Stimulated activated CD8-positive, alpha-beta memory T cell treated with anti-CD3 and anti-CD28 coated beads, Interleukin-4, amount 100 ng/mL, for 48 hours (primary cell): ENCODE results near the gene MB21D2.
"Not testable (repeated sequence)": the region's sequence is repeated elsewhere in the genome, so short reads cannot be mapped to it uniquely, and the experiment has no call there.

Source experiments
- DNase-seq: peaks from one replicate; pipeline ENCODE4 v3.0.0-alpha.2; 2020

The MB21D2 gene

GRCh38 chr3:192855434-192855833, 62.2 kb downstream of the MB21D2 start:
- no peak for DNase-seq

- peak; percentile 30 for DNase-seq
Observed at GRCh38 chr3:192851821-192852372, 65.8 kb downstream of the MB21D2 start.

DNA sequence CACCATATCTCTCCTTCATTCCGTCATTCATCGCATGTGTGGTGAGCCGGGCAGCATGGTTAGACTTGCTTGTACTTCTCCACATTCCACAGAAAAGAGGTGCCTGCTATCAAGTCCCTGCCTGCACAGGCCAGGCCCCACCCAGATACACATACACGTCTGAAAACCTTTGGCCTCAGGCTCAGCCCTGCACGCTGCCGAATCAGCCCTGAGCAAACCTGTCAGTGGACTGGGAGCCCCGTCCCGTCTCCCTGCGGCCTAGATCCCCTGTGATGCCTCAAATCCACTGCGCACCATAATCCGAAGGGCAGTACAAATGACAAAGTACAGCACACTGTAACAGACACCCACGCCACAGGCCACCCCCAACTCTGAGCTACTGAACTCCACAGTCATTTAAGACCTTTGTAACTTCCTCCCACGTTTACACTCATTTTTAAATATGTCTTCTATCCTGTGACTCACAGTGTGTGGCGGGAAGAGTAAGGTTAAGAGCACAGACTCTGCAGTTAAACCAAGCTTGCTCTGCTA, 67.1 kb downstream of the MB21D2 start:
- DNase-seq, result peak; percentile 60

- not testable (repeated sequence) for DNase-seq
Observed at GRCh38 chr3:192849821-192850220, 67.8 kb downstream of the MB21D2 start.

DNA sequence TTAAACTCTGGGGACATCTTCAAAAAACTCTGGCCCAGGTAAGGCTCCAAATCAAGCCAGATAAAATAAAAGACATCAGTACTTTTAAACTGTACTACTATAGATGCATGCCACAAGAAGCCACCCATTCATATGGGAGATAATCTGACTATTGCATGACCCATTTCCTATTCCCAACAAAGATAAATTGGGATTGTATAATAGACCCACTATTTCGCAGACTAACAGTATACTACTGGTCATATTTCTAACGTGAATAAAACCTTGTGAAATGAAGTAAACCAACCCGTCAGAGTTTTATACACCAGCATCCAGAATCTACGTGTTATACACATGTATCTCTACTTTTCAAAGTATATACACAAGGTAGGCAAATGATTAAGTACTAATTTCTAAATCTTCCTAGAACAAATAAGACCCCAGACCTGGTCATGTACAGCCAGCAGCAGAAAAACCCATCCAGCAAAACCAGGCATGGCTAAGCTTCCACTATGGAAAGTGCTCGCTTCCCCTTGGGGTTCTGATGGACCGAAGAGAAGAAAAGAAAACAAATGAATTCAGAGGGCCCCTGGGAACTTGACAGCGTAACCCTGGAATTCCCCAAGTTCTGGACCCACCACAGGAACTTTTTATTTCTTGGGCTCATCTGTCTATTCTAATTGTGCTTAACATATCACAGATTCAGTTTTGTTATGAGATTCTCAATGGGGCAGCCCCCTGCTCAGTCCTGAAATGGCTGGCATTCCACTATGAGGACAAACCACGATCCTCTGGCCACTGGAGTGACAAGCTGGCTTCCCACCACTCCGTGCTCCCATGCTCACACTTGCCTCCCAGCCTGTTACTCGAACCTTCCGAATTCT, 69.1 kb downstream of the MB21D2 start:
- no peak for DNase-seq

DNA sequence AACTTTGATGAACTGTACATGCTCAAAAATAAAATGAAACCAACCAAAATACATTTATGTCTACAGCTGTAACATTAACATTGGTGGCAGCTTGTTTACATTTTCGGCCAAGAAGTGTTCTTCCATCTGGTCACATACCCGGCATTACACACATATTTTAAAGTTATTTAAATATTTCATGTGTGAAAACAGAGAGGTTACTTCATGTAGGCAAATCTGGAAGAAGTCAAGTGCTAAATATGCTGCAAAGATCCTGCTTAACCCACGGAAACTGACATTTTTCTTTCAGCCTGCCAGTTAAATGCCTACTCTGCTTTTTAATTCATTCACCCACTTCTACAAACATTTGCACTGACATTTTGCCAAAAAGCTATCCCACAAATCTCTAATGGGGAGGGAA, 69.7 kb downstream of the MB21D2 start:
- no peak for DNase-seq

- DNase-seq, result no peak
Observed at GRCh38 chr3:192845526-192845855, 72.2 kb downstream of the MB21D2 start.

DNA sequence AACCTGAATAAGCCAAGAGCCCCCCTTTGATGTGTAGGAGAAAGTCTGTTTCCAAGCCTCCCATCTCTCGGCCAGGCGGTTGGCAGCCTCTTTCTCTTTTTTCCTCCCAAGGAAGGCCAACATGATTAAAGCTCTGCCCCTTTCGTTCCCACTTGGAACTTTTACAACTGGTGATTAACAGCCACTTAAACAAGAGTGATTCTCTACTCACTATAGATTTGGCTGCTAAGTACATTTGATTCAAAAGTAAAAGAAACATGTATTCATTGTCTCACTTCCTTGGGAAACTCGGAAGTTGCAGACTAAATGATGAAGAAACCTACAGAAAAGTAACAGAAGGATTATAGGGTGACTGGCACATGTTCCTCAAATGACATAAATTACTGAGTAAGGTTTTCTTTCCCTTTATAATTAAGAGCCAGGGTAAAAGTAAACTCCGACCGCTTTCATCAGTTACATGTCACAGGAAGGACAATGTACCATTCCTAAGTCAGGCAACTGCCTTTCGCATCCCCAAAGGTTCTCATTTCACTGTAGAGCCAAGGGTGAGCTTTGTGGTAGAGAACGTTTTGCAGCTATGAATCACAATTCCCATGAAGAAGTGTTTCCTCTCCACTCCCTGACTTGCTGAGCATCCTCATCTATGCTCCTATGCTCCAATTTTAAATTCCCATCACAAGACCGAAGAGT, 72.7 kb downstream of the MB21D2 start:
- no peak for DNase-seq

DNA sequence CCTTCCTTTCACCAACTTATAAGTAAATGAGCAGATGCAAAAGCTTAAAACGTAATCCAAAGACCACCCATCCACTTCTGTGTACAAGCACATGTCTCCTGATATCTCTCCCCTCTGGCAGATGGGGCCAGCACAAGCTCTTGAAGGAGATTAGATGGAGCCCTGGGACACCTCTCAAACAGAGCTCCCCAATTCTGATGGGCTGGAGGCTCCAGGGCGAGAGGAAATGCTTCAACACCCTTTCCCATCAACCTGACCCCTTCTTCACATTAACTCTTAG, 73.2 kb downstream of the MB21D2 start:
- DNase-seq, result no peak

GRCh38 chr3:192843723-192844485, 73.8 kb downstream of the MB21D2 start:
- no peak for DNase-seq

GRCh38 chr3:192843119-192843518, 74.5 kb downstream of the MB21D2 start:
- no peak for DNase-seq

GRCh38 chr3:192842711-192843110, 74.9 kb downstream of the MB21D2 start:
- DNase-seq, result no peak

- DNase-seq, result no peak
Observed at GRCh38 chr3:192842138-192842537, 75.5 kb downstream of the MB21D2 start.

DNA sequence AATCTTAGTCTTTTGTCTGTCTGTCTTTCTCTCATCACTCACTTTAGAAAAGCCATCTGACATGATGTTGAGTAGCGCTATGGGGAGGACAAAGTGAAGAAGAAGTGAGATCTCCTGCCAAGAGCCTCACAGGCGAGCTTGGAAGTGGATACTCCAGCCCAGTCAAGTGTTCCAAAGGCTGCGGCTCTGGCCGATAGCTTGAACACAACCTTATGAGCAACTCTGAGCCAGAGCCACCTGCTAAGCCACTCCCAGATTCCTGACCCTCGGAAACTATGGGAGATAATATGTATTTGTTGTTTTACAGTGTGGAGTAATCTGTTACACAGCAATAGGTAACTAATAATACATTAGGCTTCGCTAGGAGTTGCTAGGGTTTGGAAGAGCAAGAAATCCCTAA, 76.2 kb downstream of the MB21D2 start:
- no peak for DNase-seq

GRCh38 chr3:192840143-192840836, 77.4 kb downstream of the MB21D2 start:
- no peak for DNase-seq

DNA sequence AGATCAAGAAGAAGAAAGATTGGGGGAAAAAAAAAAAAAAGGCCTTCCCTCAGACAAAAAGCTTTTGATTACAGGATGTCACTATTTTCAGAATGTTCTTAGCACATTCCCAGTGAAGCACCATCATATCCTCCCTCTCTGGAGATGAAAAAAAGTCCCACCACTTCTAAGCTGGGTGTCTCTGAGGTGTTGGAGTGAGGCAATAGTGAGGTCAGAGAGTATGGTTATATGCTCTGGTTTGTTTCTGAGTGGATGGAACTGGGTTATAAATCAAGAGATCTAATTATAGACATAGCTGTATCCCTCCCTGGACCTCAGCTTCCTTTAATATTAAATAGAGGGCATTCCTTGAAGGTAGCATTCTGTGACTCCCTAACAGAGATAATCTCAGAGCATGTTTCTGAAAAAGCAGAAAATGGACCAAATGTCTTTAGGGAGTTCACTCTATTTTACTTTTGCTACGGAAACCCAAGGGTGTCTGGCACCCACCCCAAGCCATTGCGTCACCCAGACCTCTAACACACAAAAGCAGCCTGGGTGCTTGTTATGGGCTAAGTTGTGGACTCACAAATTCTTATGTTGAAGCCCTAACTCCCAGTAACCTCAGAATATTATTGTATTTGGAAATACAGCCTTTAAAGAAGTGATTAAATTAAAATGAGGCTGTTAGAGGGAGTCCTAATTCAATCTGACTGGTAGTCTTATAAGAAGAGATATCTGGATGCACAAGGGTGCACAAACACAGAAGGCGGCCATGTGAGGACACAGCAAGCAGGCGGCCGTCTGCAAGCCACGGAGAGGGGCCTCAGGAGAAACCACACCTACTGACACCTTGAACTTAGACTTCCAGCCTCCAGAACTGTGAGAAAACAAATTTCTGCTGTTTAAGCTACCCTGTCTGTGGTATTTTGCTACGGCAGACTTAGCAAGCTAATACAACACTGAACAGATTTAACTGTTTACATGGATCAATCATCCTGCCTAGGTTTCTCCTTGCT, 81.5 kb downstream of the MB21D2 start:
- DNase-seq, result no peak

GRCh38 chr3:192834428-192834827, 83.2 kb downstream of the MB21D2 start:
- no peak for DNase-seq

DNA sequence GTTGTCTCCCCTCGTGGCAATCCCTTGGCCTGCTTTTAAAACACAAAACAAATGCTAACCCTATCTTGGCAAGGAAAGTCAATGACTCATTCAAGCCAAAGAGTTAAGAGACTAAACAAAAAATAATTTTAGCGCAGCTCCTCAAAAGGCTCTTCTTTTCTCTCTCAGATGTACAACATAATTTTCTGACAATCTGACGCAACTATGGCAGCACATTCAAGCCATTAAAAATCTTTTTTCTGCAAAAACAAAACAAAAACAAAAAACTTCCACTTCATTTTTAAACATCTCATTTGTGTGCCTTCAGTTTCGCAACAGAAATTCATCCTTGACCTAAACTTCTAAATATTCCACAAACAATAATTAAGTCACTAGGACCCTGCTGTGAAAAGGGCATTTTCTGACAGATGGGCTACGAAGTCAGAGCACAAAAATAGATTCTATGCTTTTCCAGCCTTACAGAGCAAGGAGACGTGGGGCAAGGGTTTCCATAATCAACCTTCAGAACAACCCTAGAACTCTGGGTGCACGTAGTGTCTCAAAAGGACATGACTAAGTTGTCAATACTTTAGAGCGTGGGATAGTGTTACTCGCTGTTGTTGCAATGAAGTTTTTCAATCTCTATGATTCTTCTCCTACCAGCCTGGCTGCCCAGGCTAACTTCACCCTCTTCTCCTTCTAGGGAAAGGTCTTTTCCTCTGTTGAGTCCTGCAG, 84.3 kb downstream of the MB21D2 start:
- no peak for DNase-seq

DNA sequence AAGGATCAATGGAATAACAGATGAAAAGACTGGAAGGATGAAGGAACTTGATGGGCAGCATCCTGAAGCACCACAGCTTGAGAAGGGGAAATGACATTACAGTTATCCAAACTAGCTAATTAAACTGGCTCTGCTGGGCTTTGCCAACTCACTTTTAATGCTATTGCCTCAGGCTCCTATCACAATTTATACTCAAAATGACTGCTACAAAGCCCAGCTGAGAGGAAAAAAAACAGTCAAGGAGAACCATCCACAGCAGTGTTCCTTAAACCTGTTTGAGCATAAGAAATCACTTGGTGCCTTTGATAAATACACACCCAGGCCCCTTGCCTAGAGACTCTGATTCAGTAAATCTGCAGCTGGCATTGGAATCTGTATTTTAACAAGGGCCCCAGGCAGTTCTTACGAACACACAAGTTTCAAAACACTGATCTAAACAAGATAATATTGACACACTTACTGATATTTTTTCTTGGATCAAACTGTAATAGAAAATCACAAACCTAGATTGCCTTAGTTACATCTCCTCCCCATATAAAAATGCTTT, 85.8 kb downstream of the MB21D2 start:
- DNase-seq, result no peak

DNA sequence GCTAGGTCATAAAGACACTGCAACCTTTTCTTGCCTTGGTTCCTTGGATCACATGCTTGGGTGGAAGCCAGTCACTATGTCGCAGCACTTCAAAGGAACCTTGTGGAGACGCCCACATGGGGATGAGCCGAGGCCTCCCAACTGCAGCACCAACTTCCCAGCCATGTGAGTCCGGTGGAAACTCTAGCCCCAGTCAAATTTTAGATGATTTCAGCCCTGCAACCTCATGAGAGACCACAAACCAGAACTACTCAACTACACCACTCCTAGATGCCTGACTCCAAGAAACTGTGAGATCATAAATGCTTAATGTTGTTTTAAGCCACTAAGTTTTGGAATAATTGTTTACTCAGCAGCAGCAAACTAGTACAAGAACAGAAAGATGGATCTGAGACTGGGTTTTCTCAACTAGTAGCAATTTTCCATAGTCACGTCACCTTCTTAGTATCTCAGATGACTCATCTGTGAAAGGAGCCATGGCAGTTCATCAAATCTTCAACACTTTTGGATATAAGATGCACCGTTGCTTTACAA, 86.5 kb downstream of the MB21D2 start:
- DNase-seq, result peak; percentile 44
